Astrocyte of the spinal cord (primary cell): Measurements from ENCODE around the gene MLXIPL.
"Not testable (repeated sequence)": the region's sequence is repeated elsewhere in the genome, so short reads cannot be mapped to it uniquely, and the experiment has no call there.

Source experiments
- DNase-seq: peaks from one replicate; pipeline ENCODE4 v3.0.0; 2011; ENCODE audit warnings: low read depth, low spot score
- H3K4me3 ChIP-seq: 2 replicates; pipeline ENCODE4 v1.5.1; 2011; ENCODE audit warnings: low read depth, mild to moderate bottlenecking, low read length, moderate library complexity
- in situ Hi-C: cut with HindIII; loops from 2 replicates; pipeline ENCODE4 v1.10.0; 2017; ENCODE audit warnings: low sequenced_read_pairs
- TF ChIP-seq, protein P1 (sequence below): IDR thresholded peaks from 2 replicates; pipeline ENCODE4 v1.5.1; 2012; ENCODE audit warnings: low read depth, mild to moderate bottlenecking, low read length, inconsistent platforms

The MLXIPL gene

DNA sequence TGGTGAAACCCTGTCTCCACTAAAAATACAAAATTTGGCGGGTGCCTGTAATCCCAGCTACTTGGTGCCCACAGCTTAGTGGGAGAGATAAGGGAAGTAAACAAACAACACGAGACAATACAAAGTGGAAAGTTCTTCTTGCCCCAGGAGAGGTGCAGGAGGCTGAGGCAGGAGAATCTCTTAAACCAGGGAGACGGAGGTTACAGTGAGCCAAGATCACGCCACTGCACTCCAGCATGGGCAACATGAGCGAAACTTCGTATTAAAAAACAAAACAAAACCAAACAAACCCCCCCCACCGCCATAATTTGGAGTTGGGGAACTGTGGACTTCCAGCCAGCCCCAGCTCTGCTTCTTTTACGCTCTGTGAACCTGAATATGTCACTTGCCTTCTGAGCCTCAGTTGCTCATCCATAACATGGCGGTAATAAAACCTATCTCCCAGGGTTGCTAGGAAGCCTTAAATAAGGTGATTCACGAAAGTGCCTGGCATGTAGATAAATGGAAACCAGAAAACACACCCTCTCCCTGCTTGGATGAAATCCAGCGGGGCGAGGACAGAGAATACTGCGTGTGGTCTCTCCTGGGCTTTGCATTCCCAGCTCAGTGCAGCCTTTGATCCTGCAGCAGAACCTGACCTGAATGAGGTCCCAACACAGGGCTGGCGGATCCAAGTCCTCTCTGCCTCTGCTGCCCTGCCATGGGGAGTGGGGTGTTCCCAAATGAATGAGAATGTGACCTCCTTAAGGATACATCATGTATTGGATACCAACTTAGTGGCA, 10.2 kb downstream of the MLXIPL start:
- no peak overlapping the region for H3K4me3 ChIP-seq
- in situ Hi-C loops = no loop called here
- TF ChIP-seq, protein P1, sequence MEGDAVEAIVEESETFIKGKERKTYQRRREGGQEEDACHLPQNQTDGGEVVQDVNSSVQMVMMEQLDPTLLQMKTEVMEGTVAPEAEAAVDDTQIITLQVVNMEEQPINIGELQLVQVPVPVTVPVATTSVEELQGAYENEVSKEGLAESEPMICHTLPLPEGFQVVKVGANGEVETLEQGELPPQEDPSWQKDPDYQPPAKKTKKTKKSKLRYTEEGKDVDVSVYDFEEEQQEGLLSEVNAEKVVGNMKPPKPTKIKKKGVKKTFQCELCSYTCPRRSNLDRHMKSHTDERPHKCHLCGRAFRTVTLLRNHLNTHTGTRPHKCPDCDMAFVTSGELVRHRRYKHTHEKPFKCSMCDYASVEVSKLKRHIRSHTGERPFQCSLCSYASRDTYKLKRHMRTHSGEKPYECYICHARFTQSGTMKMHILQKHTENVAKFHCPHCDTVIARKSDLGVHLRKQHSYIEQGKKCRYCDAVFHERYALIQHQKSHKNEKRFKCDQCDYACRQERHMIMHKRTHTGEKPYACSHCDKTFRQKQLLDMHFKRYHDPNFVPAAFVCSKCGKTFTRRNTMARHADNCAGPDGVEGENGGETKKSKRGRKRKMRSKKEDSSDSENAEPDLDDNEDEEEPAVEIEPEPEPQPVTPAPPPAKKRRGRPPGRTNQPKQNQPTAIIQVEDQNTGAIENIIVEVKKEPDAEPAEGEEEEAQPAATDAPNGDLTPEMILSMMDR = no peak
- no peak for DNase-seq

GRCh38 chr7:73612598-73613269, 11.6 kb downstream of the MLXIPL start:
- DNase-seq = peak; percentile 37
- in situ Hi-C loops = no loop called here
- TF ChIP-seq, protein P1 = peak; percentile 27
- no peak overlapping the region for H3K4me3 ChIP-seq

DNA sequence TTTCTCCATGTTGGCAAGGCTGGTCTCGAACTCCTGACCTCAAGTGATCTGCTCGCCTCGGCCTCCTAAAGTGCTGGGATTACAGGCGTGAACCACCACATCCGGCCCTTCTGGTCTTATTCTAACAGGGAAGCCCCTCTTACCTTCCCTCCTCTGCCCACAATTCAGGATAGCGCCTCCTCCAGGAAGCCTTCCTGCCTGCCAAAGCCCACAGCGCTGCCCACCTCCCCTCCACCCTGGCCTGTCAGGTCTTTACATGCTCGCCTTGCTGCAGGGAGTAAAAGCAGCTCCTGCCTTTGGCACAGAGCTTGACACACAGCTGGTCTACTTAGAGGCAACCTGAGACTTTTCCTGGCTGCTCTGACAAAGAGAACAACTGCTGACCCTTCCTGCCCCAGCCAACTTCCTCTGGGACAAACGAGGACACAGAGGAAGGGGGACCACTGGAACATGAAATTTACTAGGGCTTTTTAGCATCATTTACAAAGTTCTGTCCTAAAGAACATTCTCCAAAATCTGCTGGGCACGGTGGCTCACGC, 13.2 kb downstream of the MLXIPL start:
- TF ChIP-seq, protein P1 = no peak
- no peak overlapping the region for H3K4me3 ChIP-seq
- no peak for DNase-seq
- in situ Hi-C loops = no loop called here

DNA sequence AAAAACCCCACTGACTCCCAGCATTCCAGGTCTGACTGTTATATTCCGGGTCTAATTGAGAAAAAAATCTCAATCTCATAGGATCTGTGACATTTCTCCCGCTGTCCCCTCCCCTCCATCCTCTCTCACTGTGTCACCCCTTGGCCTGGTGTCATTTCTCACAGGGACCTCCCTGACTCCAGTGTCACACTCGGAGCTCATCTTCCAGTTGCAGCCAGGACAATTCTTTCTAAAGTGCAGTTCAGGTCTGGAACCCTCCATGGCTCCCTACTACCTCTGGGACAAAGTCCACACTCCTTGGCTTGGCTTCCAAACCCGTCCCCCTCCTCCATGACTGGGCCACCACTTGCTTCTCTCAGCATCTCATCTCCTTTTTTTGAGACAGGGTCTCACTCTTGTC, 14.2 kb downstream of the MLXIPL start:
- TF ChIP-seq, protein P1 = no peak
- in situ Hi-C loops = no loop called here
- H3K4me3 ChIP-seq = no peak overlapping the region
- no peak for DNase-seq

GRCh38 chr7:73607692-73607983, 16.7 kb downstream of the MLXIPL start:
- DNase-seq, H3K4me3 ChIP-seq, in situ Hi-C loops: not testable (repeated sequence)

DNA sequence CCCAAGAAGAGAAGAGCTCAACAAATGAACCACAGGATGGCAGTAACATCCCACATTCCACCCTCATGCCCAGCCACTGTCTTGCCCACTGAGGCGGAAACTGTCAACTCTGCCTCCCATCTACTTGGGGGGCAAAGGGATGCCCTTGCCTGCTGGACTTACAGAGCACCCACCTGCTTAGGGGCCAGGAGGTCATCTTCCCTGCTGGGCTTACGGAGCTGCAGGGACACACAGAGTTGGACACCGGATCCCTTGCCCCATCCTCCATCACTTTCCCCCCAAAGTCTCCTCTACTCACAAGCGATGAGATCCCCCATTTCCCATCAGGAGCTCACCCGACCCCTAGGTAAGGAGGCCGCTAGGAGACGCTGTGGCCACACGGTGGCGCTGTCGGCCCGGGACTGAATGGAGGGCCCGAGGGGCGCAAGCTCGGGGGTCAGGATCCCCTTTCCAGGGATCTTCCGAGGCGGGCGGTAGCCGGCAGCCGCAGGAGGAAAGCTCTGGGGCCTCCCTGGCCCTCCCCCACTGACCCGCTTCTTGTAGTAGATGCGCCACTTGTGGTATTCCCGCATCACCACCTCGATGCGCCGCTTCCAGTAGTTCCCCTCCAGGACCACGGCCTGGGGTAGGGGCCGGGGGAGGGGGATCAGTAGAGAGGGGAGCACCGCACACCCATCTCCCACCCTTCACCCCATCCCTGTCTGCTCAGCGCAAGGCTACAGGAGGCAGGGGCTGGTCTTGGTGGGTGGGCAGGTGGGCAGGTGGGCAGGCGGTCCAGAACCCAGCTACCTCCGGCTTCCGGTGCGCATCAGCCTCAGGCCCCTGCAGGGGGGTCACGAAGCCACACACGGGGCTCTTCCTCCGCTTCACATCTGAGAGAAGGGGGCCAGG, 17.3 kb downstream of the MLXIPL start:
- in situ Hi-C loops = no loop called here
- peak; percentile 25 for DNase-seq
- TF ChIP-seq, protein P1 = peak; percentile 92
- H3K4me3 ChIP-seq = no peak overlapping the region
